ENCODE results near the gene YKT6.

YKT6 gene

DNA sequence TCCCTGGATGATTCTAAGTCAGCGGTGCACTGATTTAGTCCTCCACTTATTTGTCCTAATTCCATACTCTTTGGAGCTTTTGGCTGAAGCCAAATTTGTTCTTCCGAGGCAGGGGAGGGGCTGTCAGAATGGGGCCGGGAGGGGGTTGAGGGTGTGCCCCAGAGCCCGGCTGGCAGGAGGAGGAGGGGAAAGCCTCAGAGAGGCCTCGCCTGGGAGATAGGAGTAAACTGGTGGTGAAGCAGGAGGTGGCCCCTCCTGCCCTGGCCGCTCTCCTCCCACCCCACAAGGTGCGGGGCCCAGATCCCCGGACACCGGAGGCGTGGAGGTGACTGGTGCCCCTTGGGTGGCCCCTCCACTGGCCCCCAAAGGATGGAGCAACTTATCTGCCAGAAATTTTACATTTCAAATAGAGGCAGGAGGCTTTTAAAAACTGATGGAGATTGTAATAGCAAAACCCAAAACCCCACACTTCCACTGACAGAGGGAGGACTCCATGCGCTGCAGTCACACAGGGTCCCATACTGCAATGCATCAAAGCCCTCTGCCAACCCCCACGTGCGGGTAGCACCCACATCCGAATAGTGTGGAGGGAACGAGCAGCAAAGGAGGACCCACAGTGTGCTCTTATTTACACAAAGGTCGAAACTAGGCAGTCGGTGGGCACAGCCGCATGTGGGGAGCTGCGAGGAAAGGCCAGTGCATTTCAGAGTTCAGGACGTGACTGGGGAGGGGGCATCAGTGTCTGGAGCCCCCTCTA lies 62.7 kb downstream of the YKT6 start:
- DNase-seq, result no peak

All from NCI-H1417 (cell line).